HEK293T (cell line): ENCODE data around the gene RASSF5.

Source experiments
- ARNT ChIP-seq: fragments of 450-650 bp; IDR thresholded peaks from 2 replicates; pipeline ENCODE4 v1.6.1; 2017; ENCODE audit warnings: mild to moderate bottlenecking
- BHLHE40 ChIP-seq: fragments of 450-650 bp; IDR thresholded peaks from 2 replicates; pipeline ENCODE4 v1.6.1; 2016; ENCODE audit warnings: mild to moderate bottlenecking, moderate library complexity, borderline replicate concordance
- CTBP1 ChIP-seq: fragments of 450-650 bp; IDR thresholded peaks from 2 replicates; pipeline ENCODE4 v1.6.1; 2016; ENCODE audit warnings: borderline replicate concordance
- ELF4 ChIP-seq: fragments of 450-650 bp; IDR thresholded peaks from 2 replicates; pipeline ENCODE4 v1.6.1; 2017; ENCODE audit warnings: antibody characterized with exemption
- FOXA1 ChIP-seq: fragments of 450-650 bp; IDR thresholded peaks from 2 replicates; pipeline ENCODE4 v1.6.1; 2016; ENCODE audit warnings: mild to moderate bottlenecking
- FOXK2 ChIP-seq: fragments of 450-650 bp; IDR thresholded peaks from 2 replicates; pipeline ENCODE4 v1.6.1; 2016; ENCODE audit warnings: mild to moderate bottlenecking
- FOXM1 ChIP-seq: fragments of 450-650 bp; IDR thresholded peaks from 2 replicates; pipeline ENCODE4 v1.6.1; 2017; ENCODE audit warnings: mild to moderate bottlenecking, borderline replicate concordance
- L3MBTL2 ChIP-seq: fragments of 450-650 bp; conservative IDR thresholded peaks from 2 replicates; pipeline ENCODE4 v1.6.1; 2016; ENCODE audit warnings: mild to moderate bottlenecking
- LEF1 ChIP-seq: fragments of 450-650 bp; IDR thresholded peaks from 2 replicates; pipeline ENCODE4 v1.6.1; 2017; ENCODE audit warnings: mild to moderate bottlenecking, borderline replicate concordance
- SP1 ChIP-seq: fragments of 450-650 bp; IDR thresholded peaks from 2 replicates; pipeline ENCODE4 v1.6.1; 2017
- SUZ12 ChIP-seq: fragments of 450-650 bp; IDR thresholded peaks from 2 replicates; pipeline ENCODE4 v1.6.1; 2016; ENCODE audit warnings: mild to moderate bottlenecking
- TARDBP ChIP-seq: fragments of 450-650 bp; IDR thresholded peaks from 2 replicates; pipeline ENCODE4 v1.6.1; 2016
- ZNF384 ChIP-seq: fragments of 450-650 bp; IDR thresholded peaks from 2 replicates; pipeline ENCODE4 v1.6.1; 2016

- TF ChIP-seq SUZ12 (no peak), FOXM1 (no peak), LEF1 (no peak), FOXA1 (no peak), SP1 (no peak), FOXK2 (no peak), ARNT (no peak), ZNF384 (no peak), ELF4 (no peak), CTBP1 (no peak), BHLHE40 (no peak), L3MBTL2 (no peak), TARDBP (no peak)
These were observed 32.9 kb downstream of the RASSF5 start for GRCh38 chr1:206540044-206540780.
